Natural killer cell treated with Interleukin-12 subunit alpha and Interleukin-12 subunit beta and Interleukin-15 and Interleukin-18, amount 100 ng/mL, for 72 hours (primary cell): ENCODE results near the gene MAPK8IP3. TPM values are rescaled to one million over a fixed set of nuclear protein-coding genes. Genes with fewer than 3 reads are reported as not detected.
"Not testable (repeated sequence)": the region's sequence is repeated elsewhere in the genome, so short reads cannot be mapped to it uniquely, and the experiment has no call there.

ENCODE experiments used
- ATAC-seq, 2 donors: fragments of 150-1000 bp; cut with Tn5 transposase in 1 of 2; sonication (Bioruptor Pico), chemical (Tn5 transposase) in 1 of 2; 2 replicates each; pipeline ENCODE4 v1.10.0; 2021
- DNase-seq: peaks from one replicate; pipeline ENCODE4 v3.0.0; 2022; ENCODE audit warnings: low spot score
- H3K27ac Mint-ChIP-seq, 2 donors: 1 replicate in 1 of 2; 2 replicates in 1 of 2; pipeline ENCODE4 v1.8.0; 2022; ENCODE audit warnings: mixed read lengths in 2 of 2, mild to moderate bottlenecking in 1 of 2, moderate library complexity in 1 of 2
- H3K27me3 Mint-ChIP-seq, 2 donors: 1 replicate in 1 of 2; 2 replicates in 1 of 2; pipeline ENCODE4 v1.8.0; 2022; ENCODE audit warnings: mixed read lengths in 2 of 2
- H3K36me3 Mint-ChIP-seq: one replicate; pipeline ENCODE4 v1.8.0; 2022; ENCODE audit warnings: mixed read lengths
- H3K4me1 Mint-ChIP-seq, 2 donors: 1 replicate in 1 of 2; 2 replicates in 1 of 2; pipeline ENCODE4 v1.8.0; 2022; ENCODE audit warnings: low read depth in 2 of 2, mixed read lengths in 2 of 2, mild to moderate bottlenecking in 1 of 2
- H3K4me3 Mint-ChIP-seq: one replicate; pipeline ENCODE4 v1.8.0; 2022; ENCODE audit warnings: mixed read lengths
- H3K9me3 Mint-ChIP-seq: 2 replicates; pipeline ENCODE4 v1.8.0; 2022; ENCODE audit warnings: mixed read lengths
- total RNA-seq, 2 donors: library from RNA; stranded (reverse); gene quantifications; one replicate each; pipeline ENCODE4 v1.2.3, GENCODE V29; 2022

The MAPK8IP3 gene
- total RNA-seq, 2 donors from 2014 or later: 92.8 to 132 TPM

- DNase-seq (no peak), ATAC-seq (no peak)
- H3K4me1 Mint-ChIP-seq: peaks cover 25 to 27% of the 10 kb centered on the region in 2 donors
- no peaks in the 10 kb centered on the region for H3K9me3 Mint-ChIP-seq
- H3K27ac Mint-ChIP-seq: no peak overlapping the region
- no peaks in the 10 kb centered on the region for H3K36me3 Mint-ChIP-seq
- H3K4me3 Mint-ChIP-seq: peak overlapping the region; percentile 96
- H3K27me3 Mint-ChIP-seq: no peaks in the 10 kb centered on the region
Observed at GRCh38 chr16:1708768-1709180, 2.8 kb downstream of the MAPK8IP3 start.

DNA sequence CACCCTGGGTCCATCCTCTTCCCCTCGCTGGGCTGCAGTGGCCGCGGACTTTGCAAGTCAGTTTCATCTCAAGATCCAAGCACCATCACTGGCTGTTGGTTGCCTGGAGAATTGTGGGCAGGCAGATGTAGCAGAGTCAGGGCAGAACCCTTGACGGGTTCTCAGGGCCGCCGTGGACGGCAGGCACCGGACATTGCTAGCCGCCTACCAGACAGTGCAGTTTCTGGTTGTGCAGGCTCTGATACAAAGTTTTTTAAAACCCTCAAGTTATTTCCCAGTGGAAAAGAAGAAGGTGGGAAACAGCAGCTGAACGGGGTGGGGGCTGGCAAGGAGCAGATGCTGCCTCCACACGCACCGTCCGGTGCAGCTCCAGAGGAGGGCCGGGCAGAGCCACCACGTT, 3.4 kb downstream of the MAPK8IP3 start:
- H3K4me3 Mint-ChIP-seq: no peak overlapping the region
- H3K4me1 Mint-ChIP-seq: peaks cover 25 to 27% of the 10 kb centered on the region in 2 donors
- no peaks in the 10 kb centered on the region for H3K36me3 Mint-ChIP-seq
- H3K9me3 Mint-ChIP-seq: no peaks in the 10 kb centered on the region
- no peak for DNase-seq
- no peak overlapping the region for H3K27ac Mint-ChIP-seq
- H3K27me3 Mint-ChIP-seq: no peaks in the 10 kb centered on the region
- ATAC-seq: no peak

GRCh38 chr16:1710811-1711507, 5.0 kb downstream of the MAPK8IP3 start:
- Mint-ChIP-seq H3K4me3 (no peak overlapping the region), H3K27ac (no peak overlapping the region), H3K9me3 (no peaks in the 10 kb centered on the region), H3K4me1 (peaks cover 24 to 28% of the 10 kb centered on the region in 2 donors), H3K27me3 (no peaks in the 10 kb centered on the region), H3K36me3 (no peaks in the 10 kb centered on the region)
- no peak for DNase-seq
- no peak for ATAC-seq

DNA sequence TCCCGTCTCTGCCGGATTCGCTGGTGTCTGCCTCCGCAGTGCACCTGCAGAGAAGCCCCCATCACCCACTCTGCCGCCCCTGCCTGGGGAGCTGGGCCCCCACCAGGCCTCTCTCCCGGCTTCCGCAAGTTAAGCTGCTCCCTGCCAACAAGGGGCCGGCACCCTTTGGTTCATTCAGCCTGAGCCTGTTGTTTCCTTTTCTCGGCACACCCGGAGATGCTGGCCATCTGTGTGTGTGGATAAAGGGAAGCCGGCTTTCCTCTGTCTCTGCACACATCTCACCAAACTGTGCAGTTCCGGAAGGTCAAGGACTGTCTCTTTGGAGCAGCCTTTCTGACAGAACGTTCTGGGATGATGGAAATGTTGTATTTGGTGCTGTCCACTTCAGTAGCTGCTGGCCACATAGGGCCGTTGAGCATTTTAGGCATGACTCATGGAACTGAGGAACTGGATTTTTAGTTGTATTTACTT, 6.8 kb downstream of the MAPK8IP3 start:
- no peak for ATAC-seq
- Mint-ChIP-seq H3K4me1 (peaks cover 15 to 19% of the 10 kb centered on the region in 2 donors), H3K27ac (no peak overlapping the region), H3K27me3 (no peaks in the 10 kb centered on the region), H3K9me3 (no peaks in the 10 kb centered on the region), H3K36me3 (no peaks in the 10 kb centered on the region), H3K4me3 (no peak overlapping the region)
- DNase-seq: no peak

DNA sequence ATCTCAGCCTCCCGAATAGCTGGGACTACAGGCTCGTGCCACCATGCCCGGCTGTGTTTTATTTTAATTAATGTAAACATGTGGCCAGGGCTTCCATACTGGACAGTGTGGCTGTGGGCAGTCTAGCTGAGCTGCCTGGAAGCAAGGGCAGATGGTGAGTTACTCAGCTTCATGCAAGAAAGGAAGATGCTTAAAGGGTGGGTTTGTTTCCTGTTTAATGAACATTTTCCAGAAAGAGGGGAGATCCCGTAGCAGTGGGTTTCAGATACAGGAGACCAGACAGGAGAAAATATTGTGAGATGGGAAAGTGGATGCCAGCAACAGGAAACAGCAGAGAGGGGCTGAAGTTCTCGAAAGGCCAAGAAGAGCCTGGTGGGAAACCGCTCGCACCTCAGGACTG, 7.3 kb downstream of the MAPK8IP3 start:
- Mint-ChIP-seq H3K36me3 (no peaks in the 10 kb centered on the region), H3K27ac (no peak overlapping the region), H3K27me3 (no peaks in the 10 kb centered on the region), H3K9me3 (no peaks in the 10 kb centered on the region), H3K4me1 (peaks cover 13 to 16% of the 10 kb centered on the region in 2 donors), H3K4me3 (no peak overlapping the region)
- no peak for DNase-seq
- ATAC-seq: no peak

- Mint-ChIP-seq H3K36me3 (no peaks in the 10 kb centered on the region), H3K9me3 (no peaks in the 10 kb centered on the region), H3K4me1 (peaks cover 11% of the 10 kb centered on the region in 2 donors), H3K27ac (no peak overlapping the region), H3K27me3 (no peaks in the 10 kb centered on the region), H3K4me3 (no peak overlapping the region)
- no peak for DNase-seq
- ATAC-seq: no peak
Observed at GRCh38 chr16:1713933-1714332, 7.9 kb downstream of the MAPK8IP3 start.

DNA sequence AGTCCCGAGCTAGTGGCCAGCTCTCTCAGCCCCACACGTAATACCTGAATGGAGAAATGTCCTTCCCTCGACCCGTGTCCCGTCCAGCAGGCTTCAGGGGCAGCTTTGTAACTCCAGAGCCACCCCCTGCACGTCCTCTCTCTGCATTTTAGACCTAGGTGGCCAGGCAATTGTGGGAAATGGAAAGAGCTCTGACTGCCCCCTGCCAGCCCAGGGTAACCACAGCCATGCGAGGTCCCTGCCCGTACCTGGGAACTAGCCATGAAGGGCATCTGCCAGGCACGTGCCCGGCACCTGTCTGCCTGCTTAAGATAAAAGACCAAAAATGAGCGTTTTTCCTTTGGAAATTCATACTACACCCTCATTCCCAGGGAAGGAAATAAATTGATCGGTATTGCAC, 9.2 kb downstream of the MAPK8IP3 start:
- H3K4me1 Mint-ChIP-seq: peaks cover 14 to 21% of the 10 kb centered on the region in 2 donors

DNA sequence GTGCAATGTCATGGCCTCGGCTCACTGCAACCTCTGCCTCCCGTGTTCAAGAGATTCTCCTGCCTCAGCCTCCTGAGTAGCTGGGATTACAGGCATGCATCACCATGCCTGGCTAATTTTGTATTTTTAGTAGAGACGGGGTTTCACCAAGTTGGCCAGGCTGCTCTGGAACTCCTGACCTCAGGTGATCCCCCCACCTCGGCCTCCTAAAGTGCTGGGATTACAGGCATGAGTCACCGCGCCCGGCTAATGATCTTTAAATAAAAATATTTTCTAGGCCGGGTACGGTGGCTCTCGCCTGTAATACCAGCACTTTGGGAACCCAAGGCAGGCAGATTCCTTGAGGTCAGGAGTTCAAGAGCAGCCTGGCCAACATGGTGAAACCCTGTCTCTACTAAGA, 12.2 kb downstream of the MAPK8IP3 start:
- not testable (repeated sequence) for H3K27ac Mint-ChIP-seq, ATAC-seq, H3K27me3 Mint-ChIP-seq, H3K36me3 Mint-ChIP-seq, H3K4me3 Mint-ChIP-seq, H3K9me3 Mint-ChIP-seq, DNase-seq
- peaks cover 22 to 29% of the 10 kb centered on the region in 2 donors for H3K4me1 Mint-ChIP-seq

More for the DNA sequence above, 9.2 kb downstream of the MAPK8IP3 start:
- ATAC-seq (no peak), DNase-seq (no peak)
- Mint-ChIP-seq H3K27me3 (no peaks in the 10 kb centered on the region), H3K9me3 (no peaks in the 10 kb centered on the region), H3K4me3 (no peak overlapping the region), H3K27ac (no peak overlapping the region), H3K36me3 (no peaks in the 10 kb centered on the region)

DNA sequence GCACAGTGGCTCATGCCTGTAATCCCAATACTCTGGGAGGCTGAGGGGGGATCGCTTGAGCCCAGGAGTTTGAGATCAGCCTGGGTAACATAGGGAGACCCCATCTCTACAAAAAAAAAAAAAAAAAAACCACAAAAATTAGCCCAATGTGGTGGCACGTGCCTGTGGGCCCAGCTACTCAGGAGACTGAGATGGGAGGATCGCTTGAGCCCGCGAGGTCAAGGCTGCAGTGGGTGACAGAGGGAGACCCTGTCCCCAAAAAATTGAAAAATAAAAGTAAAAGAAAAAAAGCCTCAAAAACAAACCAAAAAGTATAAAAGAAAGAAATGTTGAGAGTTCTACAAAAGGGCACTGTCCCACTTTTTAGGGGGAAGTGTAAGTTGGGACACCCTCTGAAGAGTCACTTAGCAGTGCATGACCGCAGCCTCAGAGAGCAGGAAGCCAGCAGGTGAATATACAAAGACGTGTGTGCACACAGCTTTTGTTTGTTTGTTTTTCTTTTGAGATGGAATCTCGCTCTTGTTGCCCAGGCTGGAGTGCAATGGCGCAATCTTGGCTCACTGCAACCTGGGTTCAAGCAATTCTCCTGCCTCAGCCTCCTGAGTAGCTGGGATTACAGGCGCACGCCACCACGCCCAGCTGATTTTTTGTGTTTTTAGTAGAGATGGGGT, 13.7 kb downstream of the MAPK8IP3 start:
- not testable (repeated sequence) for DNase-seq, H3K4me3 Mint-ChIP-seq, H3K36me3 Mint-ChIP-seq, ATAC-seq, H3K9me3 Mint-ChIP-seq, H3K27me3 Mint-ChIP-seq
- peaks cover 25 to 32% of the 10 kb centered on the region in 2 donors for H3K4me1 Mint-ChIP-seq
- peak overlapping the region; percentile 18 to 60 for H3K27ac Mint-ChIP-seq

GRCh38 chr16:1721372-1721771, 15.4 kb downstream of the MAPK8IP3 start:
- H3K4me1 Mint-ChIP-seq: peaks cover 21 to 29% of the 10 kb centered on the region in 2 donors
- H3K27me3 Mint-ChIP-seq: no peaks in the 10 kb centered on the region
- no peaks in the 10 kb centered on the region for H3K9me3 Mint-ChIP-seq
- H3K36me3 Mint-ChIP-seq: no peaks in the 10 kb centered on the region
- no peak for DNase-seq
- no peak for ATAC-seq
- H3K4me3 Mint-ChIP-seq: no peak overlapping the region
- H3K27ac Mint-ChIP-seq: peak overlapping the region in 1 of 2 donors; percentile 75

GRCh38 chr16:1723450-1724147, 17.6 kb downstream of the MAPK8IP3 start:
- H3K36me3 Mint-ChIP-seq: no peaks in the 10 kb centered on the region
- ATAC-seq (no peak), DNase-seq (no peak)
- peak overlapping the region; percentile 26 for H3K4me3 Mint-ChIP-seq
- H3K27ac Mint-ChIP-seq: peak overlapping the region in 1 of 2 donors; percentile 58
- H3K27me3 Mint-ChIP-seq: no peaks in the 10 kb centered on the region
- peaks cover 29 to 36% of the 10 kb centered on the region in 2 donors for H3K4me1 Mint-ChIP-seq
- H3K9me3 Mint-ChIP-seq: no peaks in the 10 kb centered on the region

GRCh38 chr16:1724491-1724890, 18.5 kb downstream of the MAPK8IP3 start:
- no peak overlapping the region for H3K4me3 Mint-ChIP-seq
- ATAC-seq: no peak
- peaks cover 24 to 30% of the 10 kb centered on the region in 2 donors for H3K4me1 Mint-ChIP-seq
- H3K27ac Mint-ChIP-seq: no peak overlapping the region
- DNase-seq: no peak
- no peaks in the 10 kb centered on the region for H3K36me3 Mint-ChIP-seq
- H3K9me3 Mint-ChIP-seq: no peaks in the 10 kb centered on the region
- H3K27me3 Mint-ChIP-seq: no peaks in the 10 kb centered on the region

DNA sequence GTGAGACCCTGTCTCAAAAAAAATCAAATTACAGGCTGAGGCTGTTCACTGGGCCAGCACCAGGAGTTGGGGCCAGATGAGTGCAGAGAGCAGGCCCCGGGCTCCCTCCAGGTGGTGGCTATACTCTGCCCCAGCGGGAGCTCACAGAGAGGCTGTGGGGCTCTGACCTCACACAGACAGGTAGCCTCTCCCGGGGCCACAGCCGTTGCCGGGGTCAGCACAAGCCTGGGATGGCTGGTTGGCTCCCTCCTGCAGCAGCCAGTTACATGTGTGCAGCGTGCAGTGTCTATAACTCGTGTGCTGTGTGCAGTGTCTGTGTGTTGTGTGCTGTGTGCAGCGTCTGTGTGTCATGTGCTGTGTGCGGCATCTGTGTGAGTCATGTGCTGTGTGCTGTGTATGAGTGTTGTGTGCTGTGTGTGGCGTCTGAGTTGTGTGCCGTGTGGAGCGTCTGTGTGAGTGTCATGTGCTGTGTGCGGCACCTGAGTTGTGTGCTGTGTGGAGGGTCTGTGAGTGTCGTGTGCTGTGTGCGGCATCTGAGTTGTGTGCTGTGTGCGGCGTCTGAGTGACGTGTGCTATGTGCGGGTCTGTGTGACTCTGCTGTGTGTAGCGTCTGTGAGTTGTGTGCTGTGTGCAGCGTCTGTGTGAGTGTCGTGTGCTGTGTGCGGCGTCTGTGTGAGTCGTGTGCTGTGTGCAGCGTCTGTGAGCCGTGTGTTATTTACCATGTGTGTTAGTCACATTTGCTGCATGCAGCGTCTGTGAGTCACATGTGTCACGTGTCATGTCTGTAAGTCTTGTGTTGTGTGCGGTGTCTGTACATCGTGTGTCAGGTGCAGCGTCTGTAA, 20.9 kb downstream of the MAPK8IP3 start:
- Mint-ChIP-seq H3K27ac (no peak overlapping the region), H3K27me3 (no peaks in the 10 kb centered on the region), H3K4me3 (no peak overlapping the region), H3K36me3 (no peaks in the 10 kb centered on the region), H3K4me1 (peaks cover 18 to 20% of the 10 kb centered on the region in 2 donors), H3K9me3 (no peaks in the 10 kb centered on the region)
- ATAC-seq (no peak), DNase-seq (no peak)
